DMS53 (cell line): ENCODE measurements around the gene PPP1R36.
"Not testable (repeated sequence)": the region's sequence is repeated elsewhere in the genome, so short reads cannot be mapped to it uniquely, and the experiment has no call there.

Experiments
- DNase-seq: peaks from one replicate; lab custom pipeline; 2025; lab: John Stamatoyannopoulos, UW

PPP1R36 gene

GRCh38 chr14:64549791-64550620, at the start of gene PPP1R36:
TSS of gene PPP1R36 (plus strand) at chr14:64549961. CDS start at chr14:64549998, 37 bp downstream.
- peak; percentile 85 for DNase-seq

- no peak for DNase-seq
These were observed 49.7 kb upstream of the PPP1R36 start for GRCh38 chr14:64500088-64500487.

- DNase-seq: no peak
These were observed 48.2 kb upstream of the PPP1R36 start for GRCh38 chr14:64501411-64502171.

GRCh38 chr14:64502456-64502855, 47.3 kb upstream of the PPP1R36 start:
- no peak for DNase-seq

GRCh38 chr14:64502887-64503433, 46.8 kb upstream of the PPP1R36 start:
- peak; percentile 52 for DNase-seq

- DNase-seq: peak; percentile 96
These were observed 46.1 kb upstream of the PPP1R36 start, which contains the start of gene ZBTB25 for GRCh38 chr14:64503434-64504309. TSS of gene ZBTB25 (minus strand) at chr14:64503838. CDS start at chr14:64490533, 13,305 bp downstream.

- peak; percentile 94 for DNase-seq
These were observed 45.4 kb upstream of the PPP1R36 start, which contains the start of gene ZBTB1 for GRCh38 chr14:64504310-64504896. TSS of gene ZBTB1 (plus strand) at chr14:64504770. CDS start at chr14:64521505, 16,735 bp downstream.

GRCh38 chr14:64504897-64505794, 44.6 kb upstream of the PPP1R36 start:
- peak; percentile 89 for DNase-seq

- peak; percentile 4 for DNase-seq
These were observed 43.0 kb upstream of the PPP1R36 start for GRCh38 chr14:64506721-64507120.

GRCh38 chr14:64507376-64508156, 42.2 kb upstream of the PPP1R36 start:
- no peak for DNase-seq

- DNase-seq: no peak
These were observed 41.5 kb upstream of the PPP1R36 start for GRCh38 chr14:64508215-64508776.

- no peak for DNase-seq
These were observed 40.7 kb upstream of the PPP1R36 start for GRCh38 chr14:64509036-64509435.

- peak; percentile 77 for DNase-seq
These were observed 38.7 kb upstream of the PPP1R36 start for GRCh38 chr14:64510825-64511671.

GRCh38 chr14:64513271-64513670, 36.5 kb upstream of the PPP1R36 start:
- peak; percentile 43 for DNase-seq

GRCh38 chr14:64515053-64515452, 34.7 kb upstream of the PPP1R36 start:
- DNase-seq: peak; percentile 27

- no peak for DNase-seq
These were observed 32.8 kb upstream of the PPP1R36 start for GRCh38 chr14:64516969-64517368.

- not testable (repeated sequence) for DNase-seq
These were observed 32.1 kb upstream of the PPP1R36 start for GRCh38 chr14:64517667-64518066.

GRCh38 chr14:64518229-64518628, 31.5 kb upstream of the PPP1R36 start:
- no peak for DNase-seq
